NAMALWA (cell line): ENCODE data around the gene VIM.
A peak's percentile ranks its signal among the peaks of the same experiment; 100 is the strongest.

Experiments used
- DNase-seq: peaks from one replicate; pipeline ENCODE4 v3.0.0-alpha.2; 2015; ENCODE audit warnings: low spot score

VIM gene

GRCh38 chr10:17210361-17210760 lies 17.7 kb upstream of the VIM start:
- no peak for DNase-seq

GRCh38 chr10:17212802-17213221 lies 15.2 kb upstream of the VIM start:
- no peak for DNase-seq

- DNase-seq: no peak
Measured at GRCh38 chr10:17213646-17214349, 14.2 kb upstream of the VIM start.

- DNase-seq: no peak
Measured at GRCh38 chr10:17214526-17214925, 13.5 kb upstream of the VIM start.

- DNase-seq: no peak
Measured at GRCh38 chr10:17214971-17215781, 12.9 kb upstream of the VIM start.

- DNase-seq: no peak
Measured at GRCh38 chr10:17215782-17216122, 12.3 kb upstream of the VIM start.

- no peak for DNase-seq
Measured at GRCh38 chr10:17216217-17216900, 11.7 kb upstream of the VIM start.

- DNase-seq: no peak
Measured at GRCh38 chr10:17216901-17217395, 11.1 kb upstream of the VIM start.

- no peak for DNase-seq
Measured at GRCh38 chr10:17217631-17218232, 10.3 kb upstream of the VIM start.

- no peak for DNase-seq
Measured at GRCh38 chr10:17219024-17219423, 9.0 kb upstream of the VIM start.

GRCh38 chr10:17220652-17221100 lies 7.4 kb upstream of the VIM start:
- no peak for DNase-seq

- no peak for DNase-seq
Measured at GRCh38 chr10:17222329-17222728, 5.7 kb upstream of the VIM start.

GRCh38 chr10:17225808-17226207 lies 2.2 kb upstream of the VIM start:
- no peak for DNase-seq

- DNase-seq: no peak
Measured at GRCh38 chr10:17226891-17227303, 1.1 kb upstream of the VIM start.

GRCh38 chr10:17227367-17228090 lies 512 bp upstream of the VIM start:
- peak; percentile 62 for DNase-seq

- no peak for DNase-seq
Measured at GRCh38 chr10:17229016-17229716, 1.1 kb downstream of the VIM start.

- no peak for DNase-seq
Measured at GRCh38 chr10:17229717-17229966, 1.6 kb downstream of the VIM start.

- DNase-seq: peak; percentile 94
Measured at GRCh38 chr10:17229967-17230682, 2.1 kb downstream of the VIM start.

- DNase-seq: no peak
Measured at GRCh38 chr10:17231788-17232187, 3.7 kb downstream of the VIM start.

- no peak for DNase-seq
Measured at GRCh38 chr10:17232276-17232960, 4.4 kb downstream of the VIM start.
